GM23338 (cell line): ENCODE results near the gene PIK3C3.
"Not testable (repeated sequence)": the region's sequence is repeated elsewhere in the genome, so short reads cannot be mapped to it uniquely, and the experiment has no call there.

Source experiments
- CTCF ChIP-seq, 2 experiments: fragments of 200-600 bp in 1 of 2; sonication (generic) in 1 of 2; conservative IDR thresholded peaks; 2 replicates each; pipeline versions ENCODE4 v1.5.1 to v1.6.1; 2016 to 2017; ENCODE audit warnings: antibody characterized with exemption in 2 of 2, low read depth in 2 of 2, mild to moderate bottlenecking in 2 of 2, moderate library complexity in 1 of 2
- JUNB ChIP-seq: IDR thresholded peaks from one replicate; pipeline ENCODE4 v1.6.1; 2016; ENCODE audit warnings: antibody characterized with exemption; ENCODE audit not compliant: unreplicated experiment

- not testable (repeated sequence) for TF ChIP-seq CTCF (conservative IDR thresholded peaks at IDR 0.05; ENCODE audit: low read depth in 2 of 2); JUNB
These were observed 54.4 kb downstream of the PIK3C3 start for GRCh38 chr18:42009457-42009856.
